Neural cell (in vitro differentiated cells): Measurements from ENCODE around the gene CSRNP3.

Experiments
- POLR2AphosphoS5 ChIP-seq: IDR thresholded peaks from 2 replicates; pipeline ENCODE4 v1.6.1; 2012
- RAD21 ChIP-seq: fragments of 450-650 bp; conservative IDR thresholded peaks from 2 replicates; pipeline ENCODE4 v1.6.1; 2014; ENCODE audit warnings: antibody characterized with exemption, mild to moderate bottlenecking, moderate library complexity
- REST ChIP-seq: IDR thresholded peaks from 2 replicates; pipeline ENCODE4 v1.6.1; 2012; ENCODE audit warnings: borderline replicate concordance
- SMC3 ChIP-seq: fragments of 450-650 bp; conservative IDR thresholded peaks from 2 replicates; pipeline ENCODE4 v1.6.1; 2014; ENCODE audit warnings: antibody characterized with exemption, mild to moderate bottlenecking, moderate library complexity; ENCODE audit not compliant: poor library complexity
- TAF1 ChIP-seq: IDR thresholded peaks from 2 replicates; pipeline ENCODE4 v1.6.1; 2012; ENCODE audit warnings: low read depth
- TF ChIP-seq, protein P1 (sequence below): fragments of 450-650 bp; IDR thresholded peaks from 2 replicates; pipeline ENCODE4 v1.5.1; 2014; ENCODE audit warnings: antibody characterized with exemption, mild to moderate bottlenecking, moderate library complexity; ENCODE audit not compliant: poor library complexity, severe bottlenecking

- TF ChIP-seq, protein P1, sequence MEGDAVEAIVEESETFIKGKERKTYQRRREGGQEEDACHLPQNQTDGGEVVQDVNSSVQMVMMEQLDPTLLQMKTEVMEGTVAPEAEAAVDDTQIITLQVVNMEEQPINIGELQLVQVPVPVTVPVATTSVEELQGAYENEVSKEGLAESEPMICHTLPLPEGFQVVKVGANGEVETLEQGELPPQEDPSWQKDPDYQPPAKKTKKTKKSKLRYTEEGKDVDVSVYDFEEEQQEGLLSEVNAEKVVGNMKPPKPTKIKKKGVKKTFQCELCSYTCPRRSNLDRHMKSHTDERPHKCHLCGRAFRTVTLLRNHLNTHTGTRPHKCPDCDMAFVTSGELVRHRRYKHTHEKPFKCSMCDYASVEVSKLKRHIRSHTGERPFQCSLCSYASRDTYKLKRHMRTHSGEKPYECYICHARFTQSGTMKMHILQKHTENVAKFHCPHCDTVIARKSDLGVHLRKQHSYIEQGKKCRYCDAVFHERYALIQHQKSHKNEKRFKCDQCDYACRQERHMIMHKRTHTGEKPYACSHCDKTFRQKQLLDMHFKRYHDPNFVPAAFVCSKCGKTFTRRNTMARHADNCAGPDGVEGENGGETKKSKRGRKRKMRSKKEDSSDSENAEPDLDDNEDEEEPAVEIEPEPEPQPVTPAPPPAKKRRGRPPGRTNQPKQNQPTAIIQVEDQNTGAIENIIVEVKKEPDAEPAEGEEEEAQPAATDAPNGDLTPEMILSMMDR: no peak
- no peak for TF ChIP-seq TAF1
- TF ChIP-seq POLR2AphosphoS5: no peak
- no peak for TF ChIP-seq REST
- no peak for TF ChIP-seq RAD21
- TF ChIP-seq SMC3: no peak
Observed at GRCh38 chr2:165706960-165707487, 237.5 kb downstream of the CSRNP3 start.
